GM12891 (cell line): ENCODE measurements around the gene HMGCS2.

ENCODE experiments used
- POLR2A ChIP-seq: IDR thresholded peaks from 2 replicates; pipeline ENCODE4 v1.6.1; 2011; ENCODE audit warnings: low read depth, low read length, control low read depth
- POLR2AphosphoS5 ChIP-seq: IDR thresholded peaks from 2 replicates; pipeline ENCODE4 v1.6.1; 2011; ENCODE audit warnings: low read depth, low read length, control low read depth
- SPI1 ChIP-seq: IDR thresholded peaks from 2 replicates; pipeline ENCODE4 v1.6.1; 2011; ENCODE audit warnings: low read depth, low read length, control low read depth

DNA sequence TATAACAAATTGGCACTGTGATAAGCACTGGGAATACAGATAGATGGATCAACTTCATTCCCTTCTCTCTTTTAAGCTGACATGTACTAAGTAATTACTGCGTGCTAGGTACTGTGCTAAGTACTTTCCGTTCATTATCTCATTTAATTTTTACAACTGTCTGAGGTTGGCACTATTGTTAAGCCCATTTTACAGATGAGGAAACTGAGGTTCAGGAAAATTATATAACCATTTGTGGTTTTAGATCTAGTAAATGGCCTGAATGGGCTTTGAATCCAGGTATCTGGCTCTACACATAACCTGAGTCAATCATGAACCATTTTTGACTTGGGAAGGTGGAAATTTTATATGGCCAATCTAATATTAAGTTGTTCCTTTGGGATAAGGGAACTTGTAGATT, 3.6 kb upstream of the HMGCS2 start:
- no peak for TF ChIP-seq POLR2AphosphoS5
- TF ChIP-seq POLR2A: no peak
- no peak for TF ChIP-seq SPI1
